Measurements from ENCODE around the gene STX1B.

Gene STX1B

DNA sequence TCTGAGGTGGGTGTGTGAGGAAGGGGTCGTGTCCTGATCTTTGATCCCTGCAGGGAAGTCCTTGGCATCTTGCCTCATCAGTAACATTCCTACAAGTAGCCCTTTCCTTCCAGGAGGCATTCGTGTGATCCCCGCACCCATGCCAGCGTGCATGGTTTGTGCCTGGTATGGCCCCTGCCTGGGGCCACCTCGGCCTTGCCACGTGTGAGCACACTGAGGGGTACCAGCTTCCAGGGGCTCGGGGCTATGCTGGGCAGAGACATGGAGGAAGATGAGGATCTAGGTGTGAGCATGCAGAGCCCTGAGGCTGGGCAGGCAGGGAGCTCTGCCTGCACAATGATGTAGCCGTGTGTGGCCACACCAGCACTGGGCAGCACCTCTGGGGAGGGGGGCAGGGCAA, 19.4 kb downstream of the STX1B start:
- TF ChIP-seq FOXP2 (optimal IDR thresholded peaks at IDR 0.05; ENCODE audit: borderline replicate concordance, extremely low read depth, extremely low read length, insufficient read depth) (no peak), SIN3A (IDR thresholded peaks at IDR 0.05; ENCODE audit: borderline replicate concordance, insufficient read depth, low read length) (no peak)
- TF ChIP-seq, protein P1, sequence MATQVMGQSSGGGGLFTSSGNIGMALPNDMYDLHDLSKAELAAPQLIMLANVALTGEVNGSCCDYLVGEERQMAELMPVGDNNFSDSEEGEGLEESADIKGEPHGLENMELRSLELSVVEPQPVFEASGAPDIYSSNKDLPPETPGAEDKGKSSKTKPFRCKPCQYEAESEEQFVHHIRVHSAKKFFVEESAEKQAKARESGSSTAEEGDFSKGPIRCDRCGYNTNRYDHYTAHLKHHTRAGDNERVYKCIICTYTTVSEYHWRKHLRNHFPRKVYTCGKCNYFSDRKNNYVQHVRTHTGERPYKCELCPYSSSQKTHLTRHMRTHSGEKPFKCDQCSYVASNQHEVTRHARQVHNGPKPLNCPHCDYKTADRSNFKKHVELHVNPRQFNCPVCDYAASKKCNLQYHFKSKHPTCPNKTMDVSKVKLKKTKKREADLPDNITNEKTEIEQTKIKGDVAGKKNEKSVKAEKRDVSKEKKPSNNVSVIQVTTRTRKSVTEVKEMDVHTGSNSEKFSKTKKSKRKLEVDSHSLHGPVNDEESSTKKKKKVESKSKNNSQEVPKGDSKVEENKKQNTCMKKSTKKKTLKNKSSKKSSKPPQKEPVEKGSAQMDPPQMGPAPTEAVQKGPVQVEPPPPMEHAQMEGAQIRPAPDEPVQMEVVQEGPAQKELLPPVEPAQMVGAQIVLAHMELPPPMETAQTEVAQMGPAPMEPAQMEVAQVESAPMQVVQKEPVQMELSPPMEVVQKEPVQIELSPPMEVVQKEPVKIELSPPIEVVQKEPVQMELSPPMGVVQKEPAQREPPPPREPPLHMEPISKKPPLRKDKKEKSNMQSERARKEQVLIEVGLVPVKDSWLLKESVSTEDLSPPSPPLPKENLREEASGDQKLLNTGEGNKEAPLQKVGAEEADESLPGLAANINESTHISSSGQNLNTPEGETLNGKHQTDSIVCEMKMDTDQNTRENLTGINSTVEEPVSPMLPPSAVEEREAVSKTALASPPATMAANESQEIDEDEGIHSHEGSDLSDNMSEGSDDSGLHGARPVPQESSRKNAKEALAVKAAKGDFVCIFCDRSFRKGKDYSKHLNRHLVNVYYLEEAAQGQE (IDR thresholded peaks at IDR 0.05; ENCODE audit: insufficient read depth in 1 of 2, low read depth in 2 of 2, low read length in 2 of 2) = no peak

DNA sequence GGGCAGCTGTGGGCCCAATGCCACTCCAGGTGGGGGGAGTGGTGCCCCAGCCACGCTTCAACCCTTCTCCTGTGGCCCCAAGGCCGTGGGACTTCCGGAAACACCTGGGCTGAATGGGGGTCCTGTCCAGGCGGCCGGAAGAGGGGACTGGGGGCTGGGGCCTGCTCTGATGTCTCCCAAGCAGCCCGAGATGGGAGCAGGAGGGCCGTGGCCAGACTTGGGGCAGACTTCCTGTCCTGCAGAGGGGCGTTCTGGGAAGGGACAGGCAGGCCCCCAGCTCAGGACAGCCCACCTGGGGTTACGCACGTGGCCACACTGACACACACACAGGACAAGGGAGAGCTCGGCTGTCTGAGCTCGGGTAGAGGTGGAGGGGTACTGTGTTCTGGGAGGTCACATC, 20.3 kb downstream of the STX1B start:
- TF ChIP-seq SIN3A (IDR thresholded peaks at IDR 0.05; ENCODE audit: borderline replicate concordance, insufficient read depth, low read length) = no peak
- no peak for TF ChIP-seq POLR2AphosphoS5 (IDR thresholded peaks at IDR 0.05; ENCODE audit: low read depth, low read length)
- TF ChIP-seq FOXP2 (optimal IDR thresholded peaks at IDR 0.05; ENCODE audit: borderline replicate concordance, extremely low read depth, extremely low read length, insufficient read depth) = no peak
- TF ChIP-seq TAF1 (IDR thresholded peaks at IDR 0.05; ENCODE audit: borderline replicate concordance, insufficient read depth, low read length) = no peak
- TF ChIP-seq, protein P1 (IDR thresholded peaks at IDR 0.05; ENCODE audit: insufficient read depth in 1 of 2, low read depth in 2 of 2, low read length in 2 of 2) = no peak

DNA sequence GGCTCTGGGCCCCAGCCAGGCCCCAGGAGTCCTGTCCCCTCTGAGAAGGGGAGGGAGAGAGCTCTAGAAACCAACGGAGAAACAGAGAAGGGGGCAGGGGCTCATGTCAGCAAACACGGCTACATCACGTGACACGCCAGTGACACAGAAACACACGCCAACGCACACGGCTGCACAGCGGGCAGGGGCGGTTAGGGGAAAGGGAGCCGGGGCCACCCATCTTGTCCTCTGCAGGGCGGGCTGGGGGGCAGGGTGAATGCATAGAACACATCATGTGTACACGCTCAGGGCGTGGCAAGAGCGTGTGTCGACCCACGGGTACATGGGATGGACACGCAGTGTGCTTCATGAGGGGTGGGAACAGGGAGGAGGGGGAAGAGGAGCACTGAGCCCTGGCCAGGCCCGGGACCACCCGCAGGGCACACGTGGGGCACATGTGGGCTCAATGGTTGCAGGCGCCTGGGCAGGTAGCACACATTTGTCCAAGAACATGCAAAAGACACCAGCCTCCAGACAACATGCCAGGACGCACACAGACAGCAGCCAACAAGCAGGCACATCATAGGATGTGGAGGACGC, 20.9 kb downstream of the STX1B start:
- TF ChIP-seq, protein P1 (IDR thresholded peaks at IDR 0.05; ENCODE audit: insufficient read depth in 1 of 2, low read depth in 2 of 2, low read length in 2 of 2) = no peak
- TF ChIP-seq TAF1 (IDR thresholded peaks at IDR 0.05; ENCODE audit: borderline replicate concordance, insufficient read depth, low read length) (no peak), SIN3A (IDR thresholded peaks at IDR 0.05; ENCODE audit: borderline replicate concordance, insufficient read depth, low read length) (no peak), FOXP2 (optimal IDR thresholded peaks at IDR 0.05; ENCODE audit: borderline replicate concordance, extremely low read depth, extremely low read length, insufficient read depth) (no peak), POLR2AphosphoS5 (IDR thresholded peaks at IDR 0.05; ENCODE audit: low read depth, low read length) (no peak)

DNA sequence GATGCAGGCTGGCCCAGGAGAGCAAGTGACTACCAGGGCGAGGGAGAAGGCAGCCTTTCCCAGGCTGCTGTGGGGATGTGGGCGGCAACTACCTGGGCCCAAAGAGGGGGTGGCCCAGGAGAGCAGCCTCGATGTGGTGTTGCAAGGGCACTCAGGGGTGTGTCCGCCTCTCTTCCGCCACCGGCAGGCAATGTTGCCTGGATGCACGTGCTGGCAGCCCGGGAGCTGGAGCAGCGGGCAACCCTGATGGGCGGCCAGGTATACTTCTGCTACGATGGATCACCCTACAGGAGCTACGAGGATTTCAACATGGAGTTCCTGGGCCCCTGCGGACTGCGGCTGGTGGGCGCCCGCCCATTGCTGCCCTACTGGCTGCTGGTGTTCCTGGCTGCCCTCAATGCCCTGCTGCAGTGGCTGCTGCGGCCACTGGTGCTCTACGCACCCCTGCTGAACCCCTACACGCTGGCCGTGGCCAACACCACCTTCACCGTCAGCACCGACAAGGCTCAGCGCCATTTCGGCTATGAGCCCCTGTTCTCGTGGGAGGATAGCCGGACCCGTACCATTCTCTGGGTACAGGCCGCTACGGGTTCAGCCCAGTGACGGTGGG, 22.8 kb downstream of the STX1B start:
- TF ChIP-seq SIN3A (IDR thresholded peaks at IDR 0.05; ENCODE audit: borderline replicate concordance, insufficient read depth, low read length) (no peak), POLR2AphosphoS5 (IDR thresholded peaks at IDR 0.05; ENCODE audit: low read depth, low read length) (no peak), TAF1 (IDR thresholded peaks at IDR 0.05; ENCODE audit: borderline replicate concordance, insufficient read depth, low read length) (no peak), FOXP2 (optimal IDR thresholded peaks at IDR 0.05; ENCODE audit: borderline replicate concordance, extremely low read depth, extremely low read length, insufficient read depth) (no peak)
- TF ChIP-seq, protein P1 (IDR thresholded peaks at IDR 0.05; ENCODE audit: insufficient read depth in 1 of 2, low read depth in 2 of 2, low read length in 2 of 2) = no peak
